Thoracic aorta (tissue), 2 donors: ENCODE results near the gene MAP4K1. TPM values are rescaled to one million over a fixed set of nuclear protein-coding genes. Genes with fewer than 3 reads are reported as not detected.

Experiments
- ATAC-seq: fragments of 150-250 bp; one replicate; pipeline ENCODE4 v1.8.0; 2017; ENCODE audit warnings: low read depth; ENCODE audit not compliant: insufficient number of reproducible peaks, low FRiP score
- DNase-seq: peaks from one replicate; pipeline ENCODE4 v3.0.0-alpha.2; 2020; ENCODE audit warnings: low spot score
- H3K27ac ChIP-seq, 2 donors: fragments of 200-600 bp; sonication (generic); 1 replicate in 1 of 2; 2 replicates in 1 of 2; pipeline ENCODE4 v1.5.1; 2016; ENCODE audit warnings: mild to moderate bottlenecking in 2 of 2, moderate library complexity in 2 of 2
- H3K27me3 ChIP-seq: fragments of 200-600 bp; sonication (generic); replicated peaks from 2 replicates; pipeline ENCODE4 v1.6.0; 2016; ENCODE audit warnings: mild to moderate bottlenecking; ENCODE audit not compliant: insufficient read depth
- H3K36me3 ChIP-seq: fragments of 200-600 bp; sonication (generic); one replicate; pipeline ENCODE4 v1.5.1; 2016
- H3K4me1 ChIP-seq, 2 donors: fragments of 200-600 bp; sonication (generic); 1 replicate in 1 of 2; 2 replicates in 1 of 2; pipeline versions ENCODE4 v1.5.1 to v1.6.0; 2016; ENCODE audit warnings: low read depth in 2 of 2, mild to moderate bottlenecking in 1 of 2; ENCODE audit not compliant: control insufficient read depth in 1 of 2
- H3K4me3 ChIP-seq: fragments of 200-600 bp; sonication (generic); 2 replicates; pipeline ENCODE4 v1.5.1; 2016; ENCODE audit warnings: mild to moderate bottlenecking
- H3K9me3 ChIP-seq: fragments of 200-600 bp; sonication (generic); 2 replicates; pipeline ENCODE4 v1.5.1; 2016
- CTCF ChIP-seq: fragments of 200-600 bp; sonication (generic); IDR thresholded peaks from one replicate; pipeline ENCODE4 v1.5.1; 2019; ENCODE audit warnings: antibody characterized with exemption
- total RNA-seq, 2 donors: library from RNA; depleted of rRNA; stranded (reverse); fragments of >200 nt; gene quantifications; one replicate each; pipeline versions ENCODE4 v1.1.0 to v1.2.3, GENCODE V29; 2016

The MAP4K1 gene
- total RNA-seq, 2 donors from 2014 or later, result 4.6 to 33.7 TPM

GRCh38 chr19:38644719-38645118 lies 27.0 kb upstream of the MAP4K1 start:
- peaks cover 2 to 3% of the 10 kb centered on the region in 2 donors for H3K4me1 ChIP-seq
- ATAC-seq (no peak), DNase-seq (no peak)
- no peaks in the 10 kb centered on the region for H3K36me3 ChIP-seq
- H3K27ac ChIP-seq, result no peak overlapping the region
- H3K27me3 ChIP-seq, result no peaks in the 10 kb centered on the region
- no peak overlapping the region for H3K4me3 ChIP-seq
- H3K9me3 ChIP-seq, result no peaks in the 10 kb centered on the region
- TF ChIP-seq CTCF, result no peak

- TF ChIP-seq CTCF, result no peak
- no peaks in the 10 kb centered on the region for H3K9me3 ChIP-seq
- H3K4me1 ChIP-seq, result peaks cover 0 to 3% of the 10 kb centered on the region in 2 donors
- no peak overlapping the region for H3K27ac ChIP-seq
- no peak for DNase-seq
- peaks cover 3% of the 10 kb centered on the region for H3K36me3 ChIP-seq
- H3K27me3 ChIP-seq, result no peaks in the 10 kb centered on the region
- no peak overlapping the region for H3K4me3 ChIP-seq
- no peak for ATAC-seq
Measured at GRCh38 chr19:38642176-38642575, 24.4 kb upstream of the MAP4K1 start.

GRCh38 chr19:38640368-38640767 lies 22.6 kb upstream of the MAP4K1 start:
- H3K4me1 ChIP-seq, result no peaks in the 10 kb centered on the region
- no peak overlapping the region for H3K4me3 ChIP-seq
- H3K36me3 ChIP-seq, result peaks cover 3% of the 10 kb centered on the region
- no peaks in the 10 kb centered on the region for H3K27me3 ChIP-seq
- no peaks in the 10 kb centered on the region for H3K9me3 ChIP-seq
- no peak overlapping the region for H3K27ac ChIP-seq
- ATAC-seq (no peak), DNase-seq (no peak)
- TF ChIP-seq CTCF, result no peak

GRCh38 chr19:38639679-38640078 lies 21.9 kb upstream of the MAP4K1 start:
- no peaks in the 10 kb centered on the region for H3K27me3 ChIP-seq
- no peaks in the 10 kb centered on the region for H3K9me3 ChIP-seq
- ATAC-seq (no peak), DNase-seq (no peak)
- no peak for TF ChIP-seq CTCF
- no peak overlapping the region for H3K4me3 ChIP-seq
- H3K4me1 ChIP-seq, result peaks cover 0 to under 1% of the 10 kb centered on the region in 2 donors
- H3K36me3 ChIP-seq, result peaks cover 7% of the 10 kb centered on the region
- no peak overlapping the region for H3K27ac ChIP-seq

GRCh38 chr19:38638461-38638860 lies 20.7 kb upstream of the MAP4K1 start:
- Histone ChIP-seq H3K27ac (no peak overlapping the region), H3K4me1 (peaks cover 0 to 8% of the 10 kb centered on the region in 2 donors), H3K36me3 (peaks cover 7% of the 10 kb centered on the region), H3K27me3 (no peaks in the 10 kb centered on the region), H3K4me3 (no peak overlapping the region), H3K9me3 (no peaks in the 10 kb centered on the region)
- TF ChIP-seq CTCF, result no peak
- DNase-seq (no peak), ATAC-seq (no peak)
